ENCODE data around the gene AQP12B.
"Not testable (repeated sequence)": the region's sequence is repeated elsewhere in the genome, so short reads cannot be mapped to it uniquely, and the experiment has no call there.

The AQP12B gene

DNA sequence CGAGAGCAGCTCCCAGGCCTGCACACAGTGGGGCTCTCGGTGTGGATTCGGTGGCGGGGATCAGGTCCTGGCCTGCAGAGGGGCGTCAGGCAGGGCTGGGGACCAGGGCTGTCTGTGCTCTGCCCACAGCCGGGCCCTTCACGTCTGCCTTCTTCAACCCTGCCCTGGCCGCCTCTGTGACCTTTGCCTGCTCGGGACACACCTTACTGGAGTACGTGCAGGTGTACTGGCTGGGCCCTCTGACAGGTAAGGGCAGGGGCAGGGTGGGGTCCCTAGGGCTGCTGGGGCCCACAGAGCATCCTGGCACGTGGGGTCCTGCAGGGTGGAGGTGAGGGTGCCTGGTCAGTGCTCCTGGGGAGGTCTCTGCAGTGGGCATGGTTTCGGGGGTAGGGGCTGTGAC is 11.6 kb upstream of the AQP12B start:
- H3K36me3 ChIP-seq (ENCODE audit: control insufficient read depth, insufficient read depth, low read length); H3K9me3 ChIP-seq (ENCODE audit: control insufficient read depth, insufficient read depth, low read length); H3K27me3 ChIP-seq (ENCODE audit: control insufficient read depth, insufficient read depth, low read length); H3K4me3 ChIP-seq (ENCODE audit: low read depth, low read length); H3K9ac ChIP-seq (ENCODE audit: low read depth, low read length); H3K4me1 ChIP-seq (ENCODE audit: control insufficient read depth, insufficient read depth, low read length): not testable (repeated sequence)

DNA sequence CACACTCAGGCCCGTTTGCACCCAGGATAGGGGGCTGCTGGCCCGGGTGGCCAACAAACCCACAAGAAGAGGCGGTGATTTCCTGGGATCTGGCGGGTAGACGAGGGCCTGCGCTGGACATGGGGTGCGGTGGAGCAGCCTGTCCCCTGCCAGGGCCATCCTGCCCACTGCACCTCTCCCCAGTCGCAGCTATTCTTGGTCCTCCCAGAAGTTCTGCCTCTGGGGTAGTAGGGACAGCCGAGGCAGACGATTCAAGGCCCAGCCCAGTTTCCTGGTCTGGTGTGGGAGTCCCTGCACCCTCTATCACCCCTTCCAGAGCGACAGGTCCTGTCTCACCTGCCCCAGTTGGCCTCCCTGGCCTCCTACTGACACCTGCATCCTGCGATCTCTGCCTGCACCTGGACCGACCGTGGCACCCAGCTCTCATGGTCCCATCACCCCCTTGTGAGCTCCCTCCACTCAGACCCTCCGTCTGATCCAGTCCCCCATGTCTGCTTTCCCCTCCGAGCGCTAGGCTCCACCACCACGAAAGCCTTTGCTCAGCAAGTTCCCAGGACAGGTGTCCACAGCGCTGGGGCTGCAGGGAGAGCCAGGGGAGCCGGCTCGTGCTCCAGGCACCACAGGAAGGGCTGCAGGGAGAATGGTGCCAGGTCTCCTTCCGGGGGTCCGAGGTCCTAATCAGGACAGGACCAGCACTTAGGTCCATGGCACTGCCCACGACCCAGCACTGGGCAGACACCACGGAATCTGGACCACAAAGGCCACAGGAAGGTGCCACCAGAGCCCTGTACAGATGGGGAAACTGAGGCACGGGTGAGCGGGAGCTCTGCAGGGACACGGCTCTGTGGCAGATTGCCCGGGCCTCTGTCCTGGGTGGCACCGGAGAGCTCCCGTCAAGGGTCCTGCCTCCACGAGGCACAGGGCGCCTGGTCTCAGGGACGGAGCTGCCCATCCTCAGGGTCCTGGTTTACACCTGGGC is 10.2 kb upstream of the AQP12B start:
- not testable (repeated sequence) for H3K9me3 ChIP-seq (ENCODE audit: control insufficient read depth, insufficient read depth, low read length); H3K27me3 ChIP-seq (ENCODE audit: control insufficient read depth, insufficient read depth, low read length); H3K4me1 ChIP-seq (ENCODE audit: control insufficient read depth, insufficient read depth, low read length); H3K36me3 ChIP-seq (ENCODE audit: control insufficient read depth, insufficient read depth, low read length); H3K9ac ChIP-seq (ENCODE audit: low read depth, low read length); H3K4me3 ChIP-seq (ENCODE audit: low read depth, low read length)

DNA sequence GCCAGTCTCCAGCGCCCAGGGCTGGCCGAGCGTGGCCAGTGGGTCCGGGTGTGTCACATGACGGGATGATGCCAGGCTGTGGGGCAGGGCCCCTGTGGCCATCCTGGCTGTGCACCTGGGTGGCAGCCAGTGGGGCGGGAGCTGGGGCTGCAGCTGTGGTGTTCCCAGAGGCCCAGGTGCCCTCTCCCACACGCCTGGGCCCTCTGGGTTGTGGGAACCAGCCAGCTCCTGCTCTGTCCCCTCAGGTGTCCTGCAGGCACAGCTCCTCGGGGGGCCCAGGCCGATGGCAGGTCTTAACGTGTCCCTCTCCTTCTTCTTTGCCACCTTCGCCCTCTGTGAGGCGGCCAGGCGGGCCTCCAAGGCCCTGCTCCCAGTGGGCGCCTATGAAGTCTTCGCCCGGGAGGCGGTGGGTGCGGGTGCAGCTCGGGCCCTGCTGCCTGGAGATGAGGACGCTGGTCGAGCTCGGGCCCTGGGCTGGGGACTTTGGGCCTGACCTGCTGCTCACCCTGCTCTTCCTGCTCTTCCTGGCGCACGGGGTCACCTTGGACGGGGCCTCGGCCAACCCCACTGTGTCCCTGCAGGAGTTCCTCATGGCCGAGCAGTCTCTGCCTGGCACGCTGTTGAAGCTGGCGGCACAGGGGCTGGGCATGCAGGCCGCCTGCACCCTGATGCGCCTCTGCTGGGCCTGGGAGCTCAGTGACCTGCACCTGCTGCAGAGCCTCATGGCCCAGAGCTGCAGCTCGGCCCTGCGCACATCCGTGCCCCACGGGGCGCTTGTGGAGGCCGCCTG is 9.1 kb upstream of the AQP12B start, which contains the start of gene AQP12A:
AQP12A (plus strand) TSS at position 236 of the 790 bp plus-strand sequence; CDS start at position 284, 48 bp downstream.
- H3K27me3 ChIP-seq (ENCODE audit: control insufficient read depth, insufficient read depth, low read length); H3K9ac ChIP-seq (ENCODE audit: low read depth, low read length); H3K4me3 ChIP-seq (ENCODE audit: low read depth, low read length); H3K4me1 ChIP-seq (ENCODE audit: control insufficient read depth, insufficient read depth, low read length); H3K36me3 ChIP-seq (ENCODE audit: control insufficient read depth, insufficient read depth, low read length); H3K9me3 ChIP-seq (ENCODE audit: control insufficient read depth, insufficient read depth, low read length): not testable (repeated sequence)

- H3K9ac ChIP-seq (ENCODE audit: low read depth, low read length); H3K9me3 ChIP-seq (ENCODE audit: control insufficient read depth, insufficient read depth, low read length); H3K36me3 ChIP-seq (ENCODE audit: control insufficient read depth, insufficient read depth, low read length); H3K4me3 ChIP-seq (ENCODE audit: low read depth, low read length); H3K27me3 ChIP-seq (ENCODE audit: control insufficient read depth, insufficient read depth, low read length); H3K4me1 ChIP-seq (ENCODE audit: control insufficient read depth, insufficient read depth, low read length): not testable (repeated sequence)
These were observed 8.4 kb upstream of the AQP12B start for GRCh38 chr2:240691075-240691427.

- H3K36me3 ChIP-seq (ENCODE audit: control insufficient read depth, insufficient read depth, low read length); H3K9me3 ChIP-seq (ENCODE audit: control insufficient read depth, insufficient read depth, low read length); H3K9ac ChIP-seq (ENCODE audit: low read depth, low read length); H3K4me3 ChIP-seq (ENCODE audit: low read depth, low read length); H3K27me3 ChIP-seq (ENCODE audit: control insufficient read depth, insufficient read depth, low read length); H3K4me1 ChIP-seq (ENCODE audit: control insufficient read depth, insufficient read depth, low read length): not testable (repeated sequence)
These were observed 7.9 kb upstream of the AQP12B start for GRCh38 chr2:240690421-240691074.

DNA sequence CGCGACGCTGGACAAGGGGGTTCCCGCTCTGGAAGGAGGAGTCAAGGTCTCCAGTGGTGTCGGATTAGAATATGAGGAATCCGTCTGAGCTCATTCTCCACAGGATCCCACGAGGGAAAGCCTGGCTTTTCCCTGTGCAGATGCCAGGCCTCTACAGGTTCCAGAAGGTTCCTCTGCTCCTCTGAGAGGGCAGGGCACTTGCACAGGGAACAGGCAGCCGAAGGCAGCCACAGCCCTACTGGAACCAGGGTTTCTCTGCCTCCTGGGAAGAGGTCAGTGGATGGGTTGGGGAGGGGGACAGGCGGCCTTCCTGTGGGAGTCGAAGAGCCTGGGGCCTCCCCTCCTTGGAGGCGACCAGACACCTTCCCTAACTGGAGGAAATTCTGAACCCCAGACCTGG is 7.3 kb upstream of the AQP12B start:
- no peaks in the 10 kb centered on the region for H3K36me3 ChIP-seq (ENCODE audit: control insufficient read depth, insufficient read depth, low read length)
- H3K4me3 ChIP-seq (ENCODE audit: low read depth, low read length) = no peak overlapping the region
- no peak overlapping the region for H3K9ac ChIP-seq (ENCODE audit: low read depth, low read length)
- no peaks in the 10 kb centered on the region for H3K27me3 ChIP-seq (ENCODE audit: control insufficient read depth, insufficient read depth, low read length)
- no peaks in the 10 kb centered on the region for H3K4me1 ChIP-seq (ENCODE audit: control insufficient read depth, insufficient read depth, low read length)
- H3K9me3 ChIP-seq (ENCODE audit: control insufficient read depth, insufficient read depth, low read length) = no peaks in the 10 kb centered on the region

DNA sequence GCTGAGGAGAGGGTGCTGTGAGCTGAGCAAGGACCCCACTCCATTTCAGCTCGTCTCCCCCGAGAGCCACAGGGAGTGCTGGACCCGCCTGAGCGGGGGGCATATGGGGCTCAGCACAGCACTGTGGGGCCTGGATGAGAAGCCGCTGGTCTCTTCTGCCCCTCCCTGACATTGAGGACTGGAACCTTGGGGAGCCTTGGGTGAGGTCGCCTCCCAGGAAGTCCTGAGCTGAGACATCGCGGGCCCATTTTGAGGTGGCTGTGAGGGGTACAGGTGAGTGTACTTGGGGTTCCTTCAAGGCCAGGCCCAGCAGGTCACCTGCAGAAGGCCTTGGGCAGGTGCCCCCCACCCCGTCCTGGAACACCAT is 5.9 kb upstream of the AQP12B start:
- Histone ChIP-seq H3K27me3 (ENCODE audit: control insufficient read depth, insufficient read depth, low read length) (no peaks in the 10 kb centered on the region), H3K4me3 (ENCODE audit: low read depth, low read length) (no peak overlapping the region), H3K36me3 (ENCODE audit: control insufficient read depth, insufficient read depth, low read length) (no peaks in the 10 kb centered on the region), H3K9me3 (ENCODE audit: control insufficient read depth, insufficient read depth, low read length) (no peaks in the 10 kb centered on the region), H3K4me1 (ENCODE audit: control insufficient read depth, insufficient read depth, low read length) (no peaks in the 10 kb centered on the region), H3K9ac (ENCODE audit: low read depth, low read length) (no peak overlapping the region)

GRCh38 chr2:240687741-240688552 is 5.3 kb upstream of the AQP12B start:
- Histone ChIP-seq H3K36me3 (ENCODE audit: control insufficient read depth, insufficient read depth, low read length) (no peaks in the 10 kb centered on the region), H3K4me1 (ENCODE audit: control insufficient read depth, insufficient read depth, low read length) (no peaks in the 10 kb centered on the region), H3K4me3 (ENCODE audit: low read depth, low read length) (no peak overlapping the region), H3K27me3 (ENCODE audit: control insufficient read depth, insufficient read depth, low read length) (no peaks in the 10 kb centered on the region), H3K9ac (ENCODE audit: low read depth, low read length) (no peak overlapping the region), H3K9me3 (ENCODE audit: control insufficient read depth, insufficient read depth, low read length) (no peaks in the 10 kb centered on the region)

DNA sequence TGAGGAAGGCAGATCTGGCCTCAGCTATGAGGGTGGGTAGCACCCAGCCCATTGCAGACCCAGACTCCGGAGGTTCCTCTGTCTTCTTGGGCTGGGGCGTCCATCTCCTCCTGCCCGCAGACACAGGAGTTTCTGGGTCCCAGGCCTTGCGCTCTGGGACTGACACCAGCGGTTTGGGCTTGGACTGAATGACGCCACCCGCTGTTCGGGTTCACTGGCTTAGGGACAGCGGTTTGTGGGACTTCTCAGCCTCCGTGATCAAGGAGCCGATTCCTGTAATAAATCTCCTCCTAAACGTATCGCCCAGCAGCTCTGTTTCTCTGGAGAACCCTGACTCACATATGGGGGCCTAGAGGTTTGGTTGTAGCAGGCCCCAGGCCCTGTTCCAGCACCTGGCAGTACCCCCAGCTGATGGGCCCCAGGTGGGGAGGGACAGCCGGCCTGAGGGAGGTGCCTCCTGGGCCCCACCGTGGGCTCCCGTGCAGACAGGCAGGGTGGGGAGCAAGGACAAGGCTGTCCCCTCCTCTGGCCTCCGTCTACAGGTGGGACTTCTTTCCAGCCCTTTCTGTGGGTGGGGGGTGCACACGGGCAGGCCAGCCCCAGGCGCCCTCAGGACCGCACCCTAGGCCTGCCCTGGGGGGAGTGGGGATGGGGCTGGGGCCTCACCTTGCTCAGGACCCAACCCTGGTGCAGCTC is 4.5 kb upstream of the AQP12B start:
- Histone ChIP-seq H3K9ac (ENCODE audit: low read depth, low read length) (no peak overlapping the region), H3K4me1 (ENCODE audit: control insufficient read depth, insufficient read depth, low read length) (no peaks in the 10 kb centered on the region)

GRCh38 chr2:240686460-240686859 is 3.8 kb upstream of the AQP12B start:
- no peaks in the 10 kb centered on the region for H3K9me3 ChIP-seq (ENCODE audit: control insufficient read depth, insufficient read depth, low read length)
- H3K27me3 ChIP-seq (ENCODE audit: control insufficient read depth, insufficient read depth, low read length) = no peaks in the 10 kb centered on the region
- H3K4me1 ChIP-seq (ENCODE audit: control insufficient read depth, insufficient read depth, low read length) = no peaks in the 10 kb centered on the region
- H3K36me3 ChIP-seq (ENCODE audit: control insufficient read depth, insufficient read depth, low read length) = no peaks in the 10 kb centered on the region
- H3K4me3 ChIP-seq (ENCODE audit: low read depth, low read length) = no peak overlapping the region
- H3K9ac ChIP-seq (ENCODE audit: low read depth, low read length) = no peak overlapping the region

More for the DNA sequence above, 4.5 kb upstream of the AQP12B start:
- no peaks in the 10 kb centered on the region for H3K27me3 ChIP-seq (ENCODE audit: control insufficient read depth, insufficient read depth, low read length)
- H3K36me3 ChIP-seq (ENCODE audit: control insufficient read depth, insufficient read depth, low read length) = no peaks in the 10 kb centered on the region
- H3K4me3 ChIP-seq (ENCODE audit: low read depth, low read length) = no peak overlapping the region
- H3K9me3 ChIP-seq (ENCODE audit: control insufficient read depth, insufficient read depth, low read length) = no peaks in the 10 kb centered on the region

All from iPS-15b (cell line).